Measurements from ENCODE around the gene ADAMTS3. TPM values are rescaled to one million over a fixed set of nuclear protein-coding genes. Genes with fewer than 3 reads are reported as not detected.

ADAMTS3 gene
- polyA plus RNA-seq, 1 donor from 2014 or later, result 0.20 TPM

- H3K27ac ChIP-seq (ENCODE audit: low read length), result no peak overlapping the region
- no peaks in the 10 kb centered on the region for H4K20me1 ChIP-seq (ENCODE audit: insufficient read depth)
- no peak overlapping the region for H2AFZ ChIP-seq (ENCODE audit: low read depth, low read length)
- no peaks in the 10 kb centered on the region for H3K9me3 ChIP-seq (ENCODE audit: low read length)
- H3K4me2 ChIP-seq (ENCODE audit: low read length), result no peak overlapping the region
- no peaks in the 10 kb centered on the region for H3K79me2 ChIP-seq (replicated peaks; ENCODE audit: insufficient read depth, low read length)
- no peaks in the 10 kb centered on the region for H3K36me3 ChIP-seq (ENCODE audit: insufficient read depth, low read length)
- no peaks in the 10 kb centered on the region for H3K27me3 ChIP-seq (ENCODE audit: insufficient read depth, low read depth, low read length)
- H3K9ac ChIP-seq (ENCODE audit: low read length), result no peak overlapping the region
- no peak overlapping the region for H3K4me3 ChIP-seq (ENCODE audit: low read length)
- TF ChIP-seq TAF1 (IDR thresholded peaks at IDR 0.05; ENCODE audit: low read depth) (no peak), EZH2 (IDR thresholded peaks at IDR 0.05; ENCODE audit: borderline replicate concordance, insufficient read depth, low read length, poor library complexity, severe bottlenecking) (no peak), MXI1 (conservative IDR thresholded peaks at IDR 0.05; ENCODE audit: poor library complexity, severe bottlenecking) (no peak), RAD21 (conservative IDR thresholded peaks at IDR 0.05) (no peak), POLR2AphosphoS5 (IDR thresholded peaks at IDR 0.05) (no peak), SMC3 (conservative IDR thresholded peaks at IDR 0.05; ENCODE audit: poor library complexity) (no peak), EP300 (conservative IDR thresholded peaks at IDR 0.05; ENCODE audit: poor library complexity, severe bottlenecking) (no peak), REST (IDR thresholded peaks at IDR 0.05; ENCODE audit: borderline replicate concordance) (no peak), CTCF (IDR thresholded peaks at IDR 0.05; ENCODE audit: poor library complexity, severe bottlenecking) (no peak)
- no peaks in the 10 kb centered on the region for H3F3A ChIP-seq (ENCODE audit: insufficient read depth, low read length, poor library complexity, severe bottlenecking)
- no peaks in the 10 kb centered on the region for H3K9me2 ChIP-seq (ENCODE audit: insufficient read depth, low read length)
These were observed 79.8 kb downstream of the ADAMTS3 start for GRCh38 chr4:72489267-72489666.

- Histone ChIP-seq H3K4me2 (ENCODE audit: low read length) (no peak overlapping the region), H4K20me1 (ENCODE audit: insufficient read depth) (no peaks in the 10 kb centered on the region), H3K27ac (ENCODE audit: low read length) (no peak overlapping the region), H3K36me3 (ENCODE audit: insufficient read depth, low read length) (no peaks in the 10 kb centered on the region), H3F3A (ENCODE audit: insufficient read depth, low read length, poor library complexity, severe bottlenecking) (no peaks in the 10 kb centered on the region), H3K9me2 (ENCODE audit: insufficient read depth, low read length) (no peaks in the 10 kb centered on the region), H3K79me2 (replicated peaks; ENCODE audit: insufficient read depth, low read length) (no peaks in the 10 kb centered on the region), H3K9ac (ENCODE audit: low read length) (no peak overlapping the region), H3K27me3 (ENCODE audit: insufficient read depth, low read depth, low read length) (no peaks in the 10 kb centered on the region), H3K4me3 (ENCODE audit: low read length) (no peak overlapping the region), H2AFZ (ENCODE audit: low read depth, low read length) (no peak overlapping the region), H3K9me3 (ENCODE audit: low read length) (no peaks in the 10 kb centered on the region)
- TF ChIP-seq CTCF (IDR thresholded peaks at IDR 0.05; ENCODE audit: poor library complexity, severe bottlenecking) (no peak), MXI1 (conservative IDR thresholded peaks at IDR 0.05; ENCODE audit: poor library complexity, severe bottlenecking) (no peak), EP300 (conservative IDR thresholded peaks at IDR 0.05; ENCODE audit: poor library complexity, severe bottlenecking) (no peak), RAD21 (conservative IDR thresholded peaks at IDR 0.05) (no peak), REST (IDR thresholded peaks at IDR 0.05; ENCODE audit: borderline replicate concordance) (no peak), SMC3 (conservative IDR thresholded peaks at IDR 0.05; ENCODE audit: poor library complexity) (no peak), POLR2AphosphoS5 (IDR thresholded peaks at IDR 0.05) (no peak), TAF1 (IDR thresholded peaks at IDR 0.05; ENCODE audit: low read depth) (no peak), EZH2 (IDR thresholded peaks at IDR 0.05; ENCODE audit: borderline replicate concordance, insufficient read depth, low read length, poor library complexity, severe bottlenecking) (no peak)
These were observed 82.0 kb downstream of the ADAMTS3 start for GRCh38 chr4:72486991-72487390.
